CD14-positive monocyte (primary cell): ENCODE data around the gene GNG13. TPM values are rescaled to one million over a fixed set of nuclear protein-coding genes. Genes with fewer than 3 reads are reported as not detected.

Experiments used
- DNase-seq, 3 donors: peaks; one replicate each; pipeline ENCODE4 v3.0.0-alpha.2; 2011 to 2022
- H2AFZ ChIP-seq: 2 replicates; pipeline ENCODE4 v1.6.0; 2012; ENCODE audit warnings: mild to moderate bottlenecking, low read depth, low read length, inconsistent platforms; ENCODE audit not compliant: insufficient read depth, poor library complexity, severe bottlenecking
- H3K27ac ChIP-seq, 2 donors: 1 replicate in 1 of 2; 2 replicates in 1 of 2; pipeline ENCODE4 v1.5.1; 2012 to 2013; ENCODE audit warnings: low read length in 2 of 2, control low read depth in 1 of 2, inconsistent platforms in 1 of 2, low read depth in 1 of 2, mild to moderate bottlenecking in 1 of 2
- H3K27me3 ChIP-seq, 2 donors: one replicate each; pipeline versions ENCODE4 v1.6.0 to v1.6.1; 2011 to 2013; ENCODE audit warnings: low read length in 2 of 2; ENCODE audit not compliant: control insufficient read depth in 2 of 2, insufficient read depth in 2 of 2
- H3K36me3 ChIP-seq, 2 donors: replicated peaks in 1 of 2; 1 replicate in 1 of 2; 2 replicates in 1 of 2; pipeline versions ENCODE4 v1.5.1 to v1.6.1; 2012 to 2013; ENCODE audit warnings: low read length in 2 of 2, control low read depth in 1 of 2, inconsistent platforms in 1 of 2, mild to moderate bottlenecking in 1 of 2; ENCODE audit not compliant: insufficient read depth in 2 of 2, control insufficient read depth in 1 of 2
- H3K4me1 ChIP-seq, 2 donors: 1 replicate in 1 of 2; 2 replicates in 1 of 2; pipeline versions ENCODE4 v1.5.1 to v1.6.1; 2012 to 2013; ENCODE audit warnings: low read length in 2 of 2, control low read depth in 1 of 2, inconsistent platforms in 1 of 2, mild to moderate bottlenecking in 1 of 2, moderate library complexity in 1 of 2; ENCODE audit not compliant: insufficient read depth in 2 of 2, control insufficient read depth in 1 of 2
- H3K4me2 ChIP-seq: replicated peaks from 2 replicates; pipeline ENCODE3; 2012; ENCODE audit warnings: low read length, moderate library complexity, mild to moderate bottlenecking; ENCODE audit not compliant: poor library complexity, severe bottlenecking; ENCODE audit errors: extremely low read depth
- H3K4me3 ChIP-seq, 3 experiments: fragments of 200-600 bp in 1 of 3; sonication (generic) in 1 of 3; replicated peaks in 1 of 3; 1 replicate in 2 of 3; 2 replicates in 1 of 3; pipeline ENCODE4 v1.5.1; 2011 to 2013; ENCODE audit warnings: low read length in 3 of 3, mild to moderate bottlenecking in 3 of 3, control low read depth in 2 of 3, low read depth in 2 of 3, inconsistent platforms in 1 of 3, moderate library complexity in 1 of 3
- H3K79me2 ChIP-seq: 2 replicates; pipeline ENCODE4 v1.6.0; 2012; ENCODE audit warnings: mild to moderate bottlenecking, control low read depth, inconsistent platforms, low read length, moderate library complexity; ENCODE audit not compliant: insufficient read depth
- H3K9ac ChIP-seq: 2 replicates; pipeline ENCODE4 v1.6.0; 2017; ENCODE audit warnings: low read length, mild to moderate bottlenecking; ENCODE audit not compliant: insufficient read depth, poor library complexity, severe bottlenecking
- H3K9me3 ChIP-seq, 2 donors: replicated peaks in 1 of 2; 1 replicate in 1 of 2; 2 replicates in 1 of 2; pipeline versions ENCODE4 v1.5.1 to v1.6.1; 2012 to 2013; ENCODE audit warnings: low read length in 2 of 2, control low read depth in 1 of 2; ENCODE audit not compliant: control insufficient read depth in 1 of 2, insufficient read depth in 1 of 2
- H4K20me1 ChIP-seq: 2 replicates; pipeline ENCODE4 v1.6.0; 2012; ENCODE audit warnings: mild to moderate bottlenecking, low read length, control low read depth, moderate library complexity; ENCODE audit not compliant: insufficient read depth
- H3K27ac Mint-ChIP-seq, 7 donors: one replicate each; pipeline ENCODE4 v1.8.0; 2020; ENCODE audit warnings: mild to moderate bottlenecking in 7 of 7, mixed read lengths in 7 of 7, moderate library complexity in 6 of 7, inconsistent platforms in 2 of 7
- H3K27me3 Mint-ChIP-seq, 3 donors: one replicate each; pipeline ENCODE4 v1.8.0; 2021 to 2022; ENCODE audit warnings: low read depth in 3 of 3, mild to moderate bottlenecking in 3 of 3, mixed read lengths in 3 of 3, moderate library complexity in 3 of 3, inconsistent platforms in 1 of 3
- H3K36me3 Mint-ChIP-seq, 2 donors: one replicate each; pipeline ENCODE4 v1.8.0; 2020; ENCODE audit warnings: mixed read lengths in 2 of 2, inconsistent platforms in 1 of 2, mild to moderate bottlenecking in 1 of 2
- H3K4me1 Mint-ChIP-seq: one replicate; pipeline ENCODE4 v1.8.0; 2020; ENCODE audit warnings: mild to moderate bottlenecking, mixed read lengths
- H3K4me3 Mint-ChIP-seq, 2 donors: one replicate each; pipeline ENCODE4 v1.8.0; 2020; ENCODE audit warnings: mild to moderate bottlenecking in 2 of 2, mixed read lengths in 2 of 2, moderate library complexity in 1 of 2
- H3K9me3 Mint-ChIP-seq, 7 donors: one replicate each; pipeline ENCODE4 v1.8.0; 2020 to 2022; ENCODE audit warnings: mixed read lengths in 7 of 7, mild to moderate bottlenecking in 6 of 7, moderate library complexity in 6 of 7, inconsistent platforms in 2 of 7
- WGBS: methylation state at CpG from one replicate; pipeline ENCODE4 v1.1.5; 2013; ENCODE audit warnings: missing lambda C conversion rate; ENCODE audit not compliant: insufficient coverage; 5-methylcytosine and 5-hydroxymethylcytosine counted together
- intact Hi-C, 2 donors: fragments of 100-400 bp; cut with micrococcal nuclease; formaldehyde crosslinking; loops; one replicate each; pipeline versions ENCODE4 v1.15.0 to v1.15.1; 2023
- polyA plus RNA-seq, 3 donors: library from polyadenylated mRNA; depleted of rRNA in 1 of 3; unstranded in 2 of 3; stranded (reverse) in 1 of 3; fragments of 300-500 nt in 2 of 3; fragments of >200 nt in 1 of 3; fragmentation: Illumina TruSeq in 2 of 3; gene quantifications; 1 replicate in 2 of 3; 2 replicates in 1 of 3; pipeline ENCODE4 v1.2.3, GENCODE V29; 2012 to 2021
- TF ChIP-seq, protein P1 (sequence below): fragments of 200-600 bp; IDR thresholded peaks from one replicate; pipeline ENCODE4 v1.8.0; 2022; ENCODE audit warnings: antibody characterized with exemption, mild to moderate bottlenecking

Gene GNG13
- polyA plus RNA-seq, 3 donors: not detected

DNA sequence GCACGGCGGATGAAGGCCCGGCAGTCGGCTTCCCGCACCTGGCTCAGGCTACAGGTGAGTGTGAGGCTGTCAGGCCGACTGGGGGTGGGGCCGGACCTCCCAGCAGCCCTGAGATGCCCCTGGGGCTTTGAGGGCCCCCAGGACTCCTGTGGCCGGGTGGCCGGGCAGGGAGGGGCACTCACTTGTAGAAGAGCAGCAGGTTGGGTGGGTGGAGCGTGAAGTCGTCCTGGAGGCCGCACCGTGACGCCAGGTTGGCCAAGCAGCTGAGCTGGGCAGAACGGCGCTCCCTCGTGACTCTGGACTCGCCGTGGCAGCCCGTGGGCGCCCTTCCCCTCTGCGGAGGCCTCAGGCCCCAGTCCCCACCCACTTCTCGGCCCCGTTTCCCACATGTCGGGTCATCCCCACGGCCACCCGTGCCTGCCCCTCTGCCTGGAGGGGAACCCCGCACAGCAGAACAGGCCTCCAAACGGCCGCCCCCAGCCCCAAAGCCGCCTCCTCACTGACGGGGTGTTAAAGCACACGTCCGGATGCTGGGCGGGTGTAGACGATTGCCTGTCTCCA is 25.2 kb downstream of the GNG13 start:
- no peak overlapping the region for H3K27ac ChIP-seq
- no peaks in the 10 kb centered on the region for H3K36me3 Mint-ChIP-seq
- no peak overlapping the region for H3K4me3 Mint-ChIP-seq
- no peak overlapping the region for H3K4me2 ChIP-seq
- no peaks in the 10 kb centered on the region for H4K20me1 ChIP-seq
- H3K9me3 ChIP-seq: no peaks in the 10 kb centered on the region
- H3K4me3 ChIP-seq: no peak overlapping the region
- no peaks in the 10 kb centered on the region for H3K36me3 ChIP-seq
- intact Hi-C loops: no loop called here
- H3K27ac Mint-ChIP-seq: no peak overlapping the region
- peaks cover 0 to 9% of the 10 kb centered on the region in 2 donors for H3K27me3 ChIP-seq
- peaks cover 0 to 1% (median 0%) of the 10 kb centered on the region in 7 donors for H3K9me3 Mint-ChIP-seq
- no peaks in the 10 kb centered on the region for H3K4me1 ChIP-seq
- TF ChIP-seq, protein P1, sequence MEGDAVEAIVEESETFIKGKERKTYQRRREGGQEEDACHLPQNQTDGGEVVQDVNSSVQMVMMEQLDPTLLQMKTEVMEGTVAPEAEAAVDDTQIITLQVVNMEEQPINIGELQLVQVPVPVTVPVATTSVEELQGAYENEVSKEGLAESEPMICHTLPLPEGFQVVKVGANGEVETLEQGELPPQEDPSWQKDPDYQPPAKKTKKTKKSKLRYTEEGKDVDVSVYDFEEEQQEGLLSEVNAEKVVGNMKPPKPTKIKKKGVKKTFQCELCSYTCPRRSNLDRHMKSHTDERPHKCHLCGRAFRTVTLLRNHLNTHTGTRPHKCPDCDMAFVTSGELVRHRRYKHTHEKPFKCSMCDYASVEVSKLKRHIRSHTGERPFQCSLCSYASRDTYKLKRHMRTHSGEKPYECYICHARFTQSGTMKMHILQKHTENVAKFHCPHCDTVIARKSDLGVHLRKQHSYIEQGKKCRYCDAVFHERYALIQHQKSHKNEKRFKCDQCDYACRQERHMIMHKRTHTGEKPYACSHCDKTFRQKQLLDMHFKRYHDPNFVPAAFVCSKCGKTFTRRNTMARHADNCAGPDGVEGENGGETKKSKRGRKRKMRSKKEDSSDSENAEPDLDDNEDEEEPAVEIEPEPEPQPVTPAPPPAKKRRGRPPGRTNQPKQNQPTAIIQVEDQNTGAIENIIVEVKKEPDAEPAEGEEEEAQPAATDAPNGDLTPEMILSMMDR: no peak
- WGBS: 89% methylated on average over 36 of the region's 36 CpGs
- no peaks in the 10 kb centered on the region for H3K4me1 Mint-ChIP-seq
- H3K27me3 Mint-ChIP-seq: peaks cover 2 to 14% (median 9%) of the 10 kb centered on the region in 3 donors
- H3K79me2 ChIP-seq: no peaks in the 10 kb centered on the region
- no peak for DNase-seq
- H3K9ac ChIP-seq: no peak overlapping the region
- no peak overlapping the region for H2AFZ ChIP-seq

DNA sequence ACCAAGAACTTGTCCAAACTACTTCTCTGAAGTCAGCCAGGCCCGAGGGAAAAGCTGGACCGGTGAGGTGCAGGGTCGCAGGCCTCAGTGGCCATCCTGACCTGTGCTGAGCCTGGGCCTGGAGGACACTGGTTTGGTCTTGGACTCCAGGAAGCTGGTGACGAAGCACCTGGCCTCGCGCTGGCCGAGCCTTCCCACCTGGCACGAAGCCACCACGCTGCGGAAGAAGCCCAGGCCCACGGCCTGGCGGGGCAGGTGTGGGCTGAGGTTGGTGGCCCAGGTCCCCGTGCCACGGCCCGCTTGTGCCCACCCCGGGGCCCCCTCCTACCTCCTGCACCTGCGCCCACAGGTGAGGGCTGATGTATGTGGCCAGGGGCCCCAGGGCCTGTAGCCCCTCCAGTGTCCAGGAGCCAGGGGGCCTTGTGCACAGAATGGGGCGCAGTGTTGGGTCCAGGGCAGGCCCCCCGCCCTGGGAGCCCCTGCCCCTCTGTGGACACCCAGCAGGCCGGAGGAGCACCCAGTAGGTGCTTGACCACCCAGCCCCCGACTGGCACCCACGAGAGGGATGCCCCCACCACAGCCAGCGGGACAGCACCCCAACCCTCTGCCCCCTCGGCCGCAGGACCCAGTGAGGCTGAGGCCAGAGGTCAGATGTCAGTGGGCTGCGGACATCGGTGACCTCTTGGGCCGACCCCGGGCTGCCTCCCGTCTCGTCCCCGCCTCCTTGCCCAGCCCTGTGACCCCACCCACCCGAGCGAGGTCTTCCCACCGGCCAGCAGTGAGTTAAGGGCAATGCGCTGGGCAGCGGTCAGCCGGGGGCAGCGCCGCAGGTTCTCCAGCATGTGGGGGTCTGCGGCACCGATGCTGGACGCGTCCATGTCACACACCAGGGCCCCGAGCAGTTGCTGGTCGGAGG is 26.2 kb downstream of the GNG13 start:
- no peaks in the 10 kb centered on the region for H3K36me3 ChIP-seq
- no peak overlapping the region for H3K4me2 ChIP-seq
- Mint-ChIP-seq H3K4me3 (no peak overlapping the region), H3K27ac (peak overlapping the region in 1 of 7 donors; percentile 42), H3K9me3 (peaks cover 0 to 1% (median 0%) of the 10 kb centered on the region in 7 donors), H3K4me1 (no peaks in the 10 kb centered on the region), H3K27me3 (peaks cover 2 to 13% (median 9%) of the 10 kb centered on the region in 3 donors), H3K36me3 (no peaks in the 10 kb centered on the region)
- WGBS: 92% methylated on average over 45 of the region's 46 CpGs
- no peak overlapping the region for H2AFZ ChIP-seq
- H4K20me1 ChIP-seq: no peaks in the 10 kb centered on the region
- no peak overlapping the region for H3K27ac ChIP-seq
- no peaks in the 10 kb centered on the region for H3K4me1 ChIP-seq
- peaks cover 0 to 9% of the 10 kb centered on the region in 2 donors for H3K27me3 ChIP-seq
- no peak overlapping the region for H3K9ac ChIP-seq
- H3K79me2 ChIP-seq: no peaks in the 10 kb centered on the region
- intact Hi-C loops: no loop called here
- TF ChIP-seq, protein P1: no peak
- no peak overlapping the region for H3K4me3 ChIP-seq
- DNase-seq: no peak
- H3K9me3 ChIP-seq: no peaks in the 10 kb centered on the region
